GM19324 (cell line): ENCODE measurements around the gene SPAG4.

Source experiments
- ATAC-seq: cut with Tn5 transposase; IDR thresholded peaks from one replicate; pipeline ENCODE4 v1.9.1; 2021; ENCODE audit warnings: mild to moderate bottlenecking, moderate library complexity; ENCODE audit not compliant: unreplicated experiment, low FRiP score

Gene SPAG4

DNA sequence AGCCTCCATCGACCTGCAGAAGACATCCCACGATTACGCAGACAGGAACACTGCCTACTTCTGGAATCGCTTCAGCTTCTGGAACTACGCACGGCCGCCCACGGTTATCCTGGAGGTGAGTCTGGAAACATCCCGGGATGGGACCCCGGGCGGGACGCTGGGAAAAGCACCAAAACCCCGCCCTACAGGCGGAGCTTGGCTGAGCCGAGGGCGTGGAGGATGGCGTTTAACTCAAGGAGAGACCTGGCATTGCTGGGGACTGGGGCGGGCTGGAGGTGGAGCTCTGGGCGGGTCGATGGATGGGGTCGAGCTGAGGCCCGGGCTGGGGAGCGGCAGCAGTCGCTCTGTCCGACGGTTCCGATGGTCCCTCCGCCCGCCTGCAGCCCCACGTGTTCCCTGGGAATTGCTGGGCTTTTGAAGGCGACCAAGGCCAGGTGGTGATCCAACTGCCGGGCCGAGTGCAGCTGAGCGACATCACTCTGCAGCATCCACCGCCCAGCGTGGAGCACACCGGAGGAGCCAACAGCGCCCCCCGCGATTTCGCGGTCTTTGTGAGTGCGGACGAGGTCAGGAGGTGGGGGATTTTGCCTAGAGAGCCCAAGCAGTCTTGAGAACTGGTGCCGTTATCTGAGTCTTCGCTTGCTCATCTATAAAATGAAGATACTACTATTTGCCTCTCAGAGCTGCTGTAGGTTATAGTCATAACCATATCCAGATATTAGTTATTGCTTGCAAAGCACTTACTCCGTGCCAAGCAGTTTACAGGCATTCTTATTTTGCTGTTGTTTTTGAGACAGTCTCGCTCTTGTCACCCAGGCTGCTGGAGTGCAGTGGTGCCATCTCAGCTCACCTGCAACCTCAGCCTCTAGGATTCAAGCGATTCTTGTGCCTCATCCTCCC, 3.8 kb downstream of the SPAG4 start:
- no peak for ATAC-seq

- ATAC-seq = no peak
These were observed 5.4 kb downstream of the SPAG4 start for GRCh38 chr20:35620818-35621559.

GRCh38 chr20:35621560-35621946, 5.9 kb downstream of the SPAG4 start:
- no peak for ATAC-seq

DNA sequence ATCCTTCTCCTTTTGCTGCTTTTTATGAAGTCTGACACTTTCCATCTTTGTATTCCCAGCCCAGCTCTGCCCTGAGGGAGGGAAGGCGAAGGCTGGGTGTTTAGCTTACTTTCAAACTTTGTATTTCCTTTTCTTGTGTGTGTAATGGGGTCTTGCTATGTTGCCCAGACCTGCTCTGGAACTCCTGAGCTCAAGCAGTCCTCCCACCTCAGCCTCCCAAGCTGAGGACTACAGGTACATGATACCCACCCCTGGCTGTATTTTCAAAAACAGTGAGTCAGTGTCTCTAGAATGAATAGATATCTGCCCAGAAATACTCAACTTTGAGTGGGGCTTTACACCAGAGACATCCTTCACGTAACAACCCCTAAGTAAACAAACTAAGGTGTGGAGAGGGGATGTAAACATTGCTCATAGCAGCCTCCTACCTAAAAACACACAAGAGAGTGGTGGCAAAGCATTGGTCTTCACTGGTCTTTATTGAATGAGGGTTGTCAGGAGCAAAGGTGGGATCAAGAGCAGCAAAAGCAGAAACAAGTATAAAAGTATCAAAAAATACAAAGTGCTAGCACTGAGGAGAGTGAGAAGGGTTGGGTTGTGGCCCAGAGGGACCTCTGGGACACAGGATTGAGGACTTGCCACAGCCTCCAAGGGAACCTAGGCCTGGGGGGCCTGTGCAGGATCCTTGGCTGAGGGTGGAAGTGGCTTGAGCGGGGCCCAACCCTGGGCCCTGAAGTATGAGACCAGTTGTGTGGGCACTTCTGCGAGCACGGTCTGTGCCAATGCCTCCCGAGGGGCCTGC, 10.2 kb downstream of the SPAG4 start:
- no peak for ATAC-seq

DNA sequence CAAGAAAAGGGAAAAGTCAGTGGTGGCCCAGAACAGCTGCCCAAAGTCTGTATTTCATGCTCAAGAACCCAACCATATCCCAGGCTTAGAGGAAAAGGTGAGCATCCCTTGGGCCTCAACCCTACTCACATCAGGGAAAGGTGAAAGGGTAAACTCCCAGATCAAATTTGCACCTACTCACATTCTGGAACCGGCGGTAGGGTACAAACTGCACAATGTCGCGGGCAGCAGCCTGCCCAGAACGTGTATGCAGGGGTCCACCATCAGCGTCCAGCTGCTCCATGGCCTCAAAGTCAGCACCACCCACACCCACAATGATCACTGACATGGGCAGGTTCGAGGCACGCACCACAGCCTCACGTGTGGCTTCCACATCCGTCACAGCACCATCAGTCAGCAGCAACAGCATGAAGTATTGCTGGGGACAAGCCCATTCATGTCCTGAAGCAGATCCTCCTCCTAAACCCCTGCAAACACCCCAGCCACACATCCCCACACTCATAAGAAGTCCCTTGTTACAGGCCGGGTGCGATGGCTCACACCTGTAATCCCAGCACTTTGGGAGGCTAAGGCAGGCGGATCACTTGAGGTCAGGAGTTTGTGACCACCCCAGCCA, 10.9 kb downstream of the SPAG4 start:
- no peak for ATAC-seq

- ATAC-seq = no peak
These were observed 11.5 kb downstream of the SPAG4 start for GRCh38 chr20:35627121-35627520.

DNA sequence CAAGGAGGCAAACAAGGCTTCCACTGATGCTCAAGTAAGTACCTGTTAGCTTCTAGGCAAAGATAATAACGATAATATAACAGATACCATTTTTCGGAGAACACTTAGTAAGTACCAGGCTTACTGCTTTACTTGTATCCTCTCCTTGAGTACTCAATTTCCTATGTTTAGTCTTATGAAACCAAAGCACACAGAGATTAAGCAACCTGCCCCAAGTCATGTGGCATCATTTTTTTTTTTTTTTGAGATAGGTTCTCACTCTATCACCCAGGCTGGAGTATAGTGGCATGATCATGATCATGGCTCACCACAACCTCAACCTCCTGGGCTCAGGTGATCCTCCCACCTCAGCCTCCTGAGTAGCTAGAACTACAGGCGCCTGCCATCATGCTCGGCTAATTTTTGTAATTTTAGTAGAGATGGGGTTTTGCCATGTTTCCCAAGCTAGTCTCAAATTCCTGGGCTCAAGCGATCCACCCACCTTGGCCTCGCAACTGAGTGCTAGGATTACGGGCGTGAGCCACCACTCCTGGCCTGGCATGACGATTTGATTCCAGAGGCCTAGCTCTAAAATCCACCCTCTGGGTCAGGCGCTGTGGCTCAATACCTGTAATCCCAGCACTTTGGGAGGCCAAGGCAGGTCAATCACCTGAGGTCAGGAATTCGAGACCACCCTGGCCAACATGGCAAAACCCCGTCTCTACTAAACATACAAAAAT, 14.0 kb downstream of the SPAG4 start:
- ATAC-seq = no peak

DNA sequence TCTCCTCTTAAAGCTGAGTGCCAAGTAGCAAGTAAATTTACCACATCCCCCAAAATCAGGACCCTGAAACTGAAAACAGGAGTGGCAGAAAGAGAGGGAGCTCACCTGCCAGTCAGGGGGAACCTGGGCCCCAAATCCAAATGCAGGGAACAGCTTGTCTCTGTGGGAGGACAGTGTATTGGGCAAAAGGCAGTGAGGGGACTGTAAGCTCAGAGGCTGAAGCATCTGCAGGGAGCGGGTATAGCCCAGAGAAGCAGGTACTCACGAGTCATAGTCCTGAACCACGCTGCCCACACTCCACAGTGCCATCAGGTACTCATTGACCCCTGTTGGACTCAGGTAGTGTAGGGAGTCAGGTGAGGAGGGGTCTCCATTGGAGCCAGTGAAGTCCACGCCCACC, 15.0 kb downstream of the SPAG4 start:
- no peak for ATAC-seq

GRCh38 chr20:35632539-35633115, 17.0 kb downstream of the SPAG4 start:
- ATAC-seq = no peak

DNA sequence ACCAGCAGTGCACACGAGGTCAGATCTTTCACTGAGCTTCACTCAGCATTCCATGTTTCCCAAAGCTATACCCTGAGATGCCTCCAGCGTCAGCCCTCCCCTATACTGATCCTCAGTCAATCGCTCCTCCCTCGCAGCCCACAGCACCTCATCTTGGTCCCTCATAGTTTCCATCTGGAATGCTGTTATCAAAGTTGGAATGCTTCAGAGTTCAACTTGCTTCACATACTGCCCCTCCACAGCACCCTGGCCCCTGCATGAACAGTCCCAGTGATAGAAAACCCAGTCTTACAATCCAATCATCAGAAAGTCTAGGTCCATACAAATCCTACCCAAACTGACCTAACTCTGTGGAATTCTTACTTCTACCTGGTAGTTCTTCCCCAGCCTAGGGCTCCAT, 20.0 kb downstream of the SPAG4 start:
- ATAC-seq = no peak

GRCh38 chr20:35636095-35636494, 20.5 kb downstream of the SPAG4 start:
- no peak for ATAC-seq

DNA sequence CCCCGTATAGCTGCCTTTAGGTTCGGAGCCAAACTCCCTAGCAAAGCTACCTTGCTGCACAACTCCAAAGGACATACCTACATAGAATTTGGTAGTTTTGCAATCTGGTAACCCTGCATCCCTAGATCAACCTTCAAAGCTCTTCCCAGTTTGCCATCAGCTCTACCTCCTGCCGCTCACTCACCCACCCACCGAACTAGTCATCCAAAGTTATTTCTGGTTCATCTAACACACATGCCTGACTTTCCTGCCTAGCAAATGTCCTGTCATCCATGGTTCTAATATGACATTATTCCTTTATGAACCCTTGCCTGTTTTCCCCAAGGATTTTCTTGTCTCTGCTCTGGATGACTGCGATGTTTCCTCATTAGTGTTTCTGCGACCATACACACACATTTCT, 21.6 kb downstream of the SPAG4 start:
- ATAC-seq = no peak

GRCh38 chr20:35638751-35639150, 23.1 kb downstream of the SPAG4 start:
- no peak for ATAC-seq

- ATAC-seq = no peak
These were observed 25.1 kb downstream of the SPAG4 start for GRCh38 chr20:35640724-35641123.

DNA sequence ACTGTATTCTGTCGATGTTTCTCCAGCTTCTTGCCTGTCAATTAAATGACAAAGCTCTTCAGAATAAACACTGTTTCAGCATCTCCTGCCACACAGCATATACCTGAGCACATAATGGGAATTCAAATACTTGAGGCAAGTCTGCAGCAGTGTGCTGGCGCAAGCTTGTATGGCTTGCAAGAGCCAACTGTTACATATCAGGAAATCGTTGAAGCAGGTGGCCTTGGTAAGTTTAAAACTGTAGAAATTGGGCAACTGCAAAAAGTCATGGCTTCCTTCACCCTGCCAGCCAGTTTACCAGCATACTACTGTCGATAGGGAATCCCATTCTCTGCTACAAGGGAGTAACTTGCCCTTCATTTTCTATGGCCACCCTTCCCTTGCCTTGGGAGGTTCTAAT, 26.1 kb downstream of the SPAG4 start:
- no peak for ATAC-seq

- no peak for ATAC-seq
These were observed 27.4 kb downstream of the SPAG4 start for GRCh38 chr20:35643045-35643444.

- no peak for ATAC-seq
These were observed 29.2 kb downstream of the SPAG4 start for GRCh38 chr20:35644806-35645205.

GRCh38 chr20:35648836-35649235, 33.2 kb downstream of the SPAG4 start:
- ATAC-seq = no peak

GRCh38 chr20:35650632-35651031, 35.0 kb downstream of the SPAG4 start:
- no peak for ATAC-seq

GRCh38 chr20:35651958-35652357, 36.3 kb downstream of the SPAG4 start:
- no peak for ATAC-seq
